Putamen (tissue), 1 donor: ENCODE measurements around the gene HTT.

Experiments
- DNase-seq: peaks from one replicate; pipeline ENCODE4 v3.0.0-alpha.2; 2016; ENCODE audit warnings: low spot score

HTT gene

GRCh38 chr4:3248811-3249661 lies 174.6 kb downstream of the HTT start, which contains the start of gene MSANTD1:
Gene MSANTD1, plus strand, starts transcription at chr4:3249159. Its CDS starts 64 bp downstream, at chr4:3249223.
- peak; percentile 64 for DNase-seq

DNA sequence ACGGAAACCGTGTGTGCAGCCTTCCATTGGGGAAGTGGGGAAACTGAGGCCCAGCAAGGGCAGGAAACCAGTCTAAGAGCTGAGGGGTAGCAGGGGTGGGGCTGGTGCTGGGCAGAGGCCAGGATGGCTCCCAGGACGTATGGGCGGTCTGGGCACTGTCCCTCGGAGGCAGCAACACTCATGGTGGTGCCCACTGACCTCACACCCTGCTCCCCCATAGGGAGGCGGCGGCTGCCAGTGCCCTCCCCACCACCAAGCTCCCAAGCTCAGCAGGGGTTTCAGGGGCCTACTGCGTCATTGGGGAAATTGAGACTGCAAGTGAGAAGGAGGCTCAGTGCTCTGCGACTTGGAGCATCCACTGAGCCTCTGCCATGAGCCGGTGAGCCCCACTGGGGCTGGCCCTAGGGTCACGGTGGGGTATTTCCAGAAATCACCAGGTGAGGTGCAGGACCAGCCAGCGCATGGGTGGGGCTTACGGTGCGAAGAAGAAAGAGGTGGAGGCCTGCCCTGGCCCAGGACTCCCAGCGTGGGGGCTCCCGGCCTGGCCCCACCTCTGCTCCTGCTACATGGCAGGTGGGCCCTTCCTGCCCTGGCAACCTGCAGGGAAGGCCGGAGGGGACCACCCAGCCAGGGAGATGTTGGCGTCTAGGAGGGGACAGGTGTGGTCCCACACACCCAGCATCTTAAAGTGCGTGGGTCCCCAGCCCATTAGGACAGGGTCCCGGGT lies 175.4 kb downstream of the HTT start:
- no peak for DNase-seq

DNA sequence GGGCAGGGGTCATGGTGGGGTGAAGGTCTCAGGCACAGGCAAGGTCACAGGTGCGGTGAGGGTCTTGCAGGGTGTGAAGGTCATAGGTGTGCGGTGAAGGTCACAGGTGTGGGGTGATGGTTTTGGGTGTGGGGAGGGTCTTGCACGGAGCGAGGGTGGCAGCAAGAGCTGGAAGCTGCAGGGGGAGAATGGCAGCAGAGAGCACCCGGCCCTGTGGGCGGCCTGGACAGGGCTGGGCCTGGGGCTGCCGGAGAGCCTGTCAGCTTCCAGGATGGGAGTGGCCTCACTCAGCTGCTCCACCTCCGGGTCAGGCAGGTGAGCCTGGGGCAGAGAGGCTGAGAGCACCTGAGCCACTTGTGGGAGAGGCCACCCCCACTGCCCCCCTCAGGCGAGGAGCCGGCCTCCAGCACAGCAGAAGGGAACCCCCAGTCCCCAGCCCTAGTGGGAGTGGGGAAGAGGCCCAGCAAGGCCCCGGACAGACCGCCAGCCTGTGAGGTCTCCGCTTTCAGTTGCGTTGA lies 176.0 kb downstream of the HTT start:
- no peak for DNase-seq

- DNase-seq = no peak
Observed at GRCh38 chr4:3250956-3251690, 176.6 kb downstream of the HTT start.

DNA sequence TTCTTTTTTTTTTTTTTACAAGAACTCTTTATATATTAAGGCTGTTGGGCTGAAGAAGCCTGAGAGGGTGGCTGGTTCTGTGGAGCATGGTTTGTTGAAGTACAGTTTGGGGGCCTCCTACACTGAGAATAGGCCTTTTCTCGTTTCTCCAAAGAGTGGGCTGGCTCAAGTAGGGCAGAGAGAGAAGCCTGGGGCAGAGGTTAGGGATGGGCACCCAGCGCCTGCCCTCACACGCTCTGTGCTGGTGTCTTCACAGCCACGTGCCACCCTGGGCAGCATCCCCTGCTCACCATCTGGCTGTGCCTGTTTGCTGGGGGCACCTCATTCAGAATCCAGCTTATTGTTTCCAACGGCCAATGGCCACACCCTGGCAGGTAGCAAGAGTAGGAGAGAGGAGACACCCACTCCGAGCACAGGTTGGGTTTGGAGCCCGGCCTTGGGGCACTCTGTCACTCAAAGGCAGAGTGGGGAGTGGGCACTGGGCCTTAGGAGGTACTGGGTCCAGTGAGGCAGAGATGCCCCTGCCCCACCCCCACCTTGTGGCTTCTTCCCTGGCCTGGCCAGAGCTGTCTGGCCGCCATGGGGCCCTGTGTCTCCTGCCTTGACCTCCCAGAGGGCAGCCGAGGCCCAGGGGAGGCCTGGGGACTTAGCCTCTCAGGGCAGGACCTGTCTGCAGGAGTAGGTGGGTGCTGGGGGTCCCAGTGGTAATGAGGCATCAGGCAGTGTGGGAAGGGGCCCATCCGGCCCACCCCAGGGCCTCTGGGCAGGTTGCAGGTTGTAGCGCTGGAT lies 177.4 kb downstream of the HTT start:
- no peak for DNase-seq

DNA sequence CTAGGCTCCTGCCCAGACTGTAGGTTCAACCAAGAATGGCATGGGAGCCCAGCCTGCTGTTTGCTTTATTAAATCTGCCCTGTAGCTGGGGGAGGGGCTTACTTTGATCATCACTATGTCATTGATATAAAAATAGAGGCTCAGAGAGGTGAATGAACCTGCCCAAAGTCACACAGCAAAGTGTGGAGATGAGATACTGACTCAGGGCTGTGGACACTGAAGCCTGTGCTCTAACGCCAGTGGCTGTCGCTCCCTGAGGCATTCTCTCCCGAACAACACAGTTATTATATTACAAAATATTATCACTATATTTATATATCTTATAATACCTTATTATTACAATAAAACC lies 178.0 kb downstream of the HTT start:
- no peak for DNase-seq

DNA sequence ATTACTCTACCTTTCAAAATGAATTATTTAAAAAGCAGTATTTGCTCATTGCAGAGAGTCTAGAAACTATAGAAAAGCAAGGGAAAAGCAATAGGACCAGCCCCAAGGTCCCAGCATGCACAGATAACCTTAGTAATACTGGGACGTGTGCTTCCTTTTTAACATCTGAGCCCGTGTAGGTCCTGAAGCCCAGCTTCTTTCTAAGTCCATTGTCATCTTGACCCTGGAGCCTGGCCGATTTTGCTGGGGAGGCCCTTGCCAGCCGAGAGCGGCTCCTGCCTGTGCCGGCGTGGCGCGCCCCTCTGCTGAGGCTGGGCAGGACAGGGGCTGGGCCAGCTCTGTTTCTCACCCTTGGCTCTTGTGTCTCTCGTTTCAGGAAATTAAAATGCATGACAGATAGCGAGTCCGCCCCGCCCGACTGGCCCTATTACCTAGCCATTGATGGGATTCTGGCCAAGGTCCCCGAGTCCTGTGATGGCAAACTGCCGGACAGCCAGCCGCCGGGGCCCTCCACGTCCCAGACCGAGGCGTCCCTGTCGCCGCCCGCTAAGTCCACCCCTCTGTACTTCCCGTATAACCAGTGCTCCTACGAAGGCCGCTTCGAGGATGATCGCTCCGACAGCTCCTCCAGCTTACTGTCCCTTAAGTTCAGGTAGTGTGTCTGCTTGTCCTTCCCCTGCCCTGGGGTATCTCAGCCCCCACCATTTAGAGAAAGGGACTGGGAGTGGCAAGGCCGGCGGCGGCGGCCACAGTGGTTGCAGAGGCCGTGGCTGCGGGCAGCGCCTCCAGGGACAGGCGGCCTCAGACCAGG lies 178.6 kb downstream of the HTT start:
- DNase-seq = no peak

- DNase-seq = no peak
Observed at GRCh38 chr4:3253808-3254207, 179.3 kb downstream of the HTT start.

DNA sequence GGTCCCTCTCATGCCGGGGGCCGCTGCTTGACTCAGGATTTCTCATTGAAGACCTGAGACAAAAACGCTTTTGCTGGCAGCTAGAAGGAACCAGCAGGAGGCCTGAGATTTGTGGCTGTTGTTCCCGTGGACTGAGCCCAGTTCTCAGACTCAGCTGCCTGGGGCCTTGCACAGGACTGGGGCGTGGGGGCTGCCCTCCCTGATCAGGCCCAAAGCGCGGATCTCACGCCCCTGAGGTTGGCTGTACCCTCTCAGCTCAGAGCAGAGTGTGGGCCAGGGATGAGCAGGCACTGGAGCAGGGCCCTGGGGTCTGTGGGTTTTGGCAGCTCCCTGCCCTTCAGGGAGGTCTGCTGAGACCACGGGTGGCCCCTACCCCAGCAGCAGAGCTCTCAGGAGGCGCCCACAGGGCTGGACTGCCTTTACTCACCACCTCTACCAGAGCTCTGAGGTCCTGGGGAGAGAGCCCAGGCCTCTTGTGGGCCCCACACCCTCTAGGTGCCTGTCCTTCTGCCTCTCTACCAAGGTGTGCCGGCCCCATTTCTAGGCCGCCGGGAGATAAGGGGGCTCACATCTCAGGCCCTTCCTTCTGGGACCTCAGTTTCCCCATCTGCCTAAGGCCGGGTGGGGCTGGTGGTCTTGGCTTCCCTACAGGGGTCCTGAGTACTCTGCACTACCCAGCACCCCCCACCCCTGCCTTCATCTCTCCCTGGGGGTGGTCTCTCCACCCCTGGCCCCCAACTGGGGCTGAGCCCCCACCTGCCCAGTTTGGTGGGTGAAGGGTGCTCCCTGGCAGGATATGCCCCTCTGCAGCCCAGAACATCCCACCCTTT lies 180.0 kb downstream of the HTT start:
- no peak for DNase-seq

DNA sequence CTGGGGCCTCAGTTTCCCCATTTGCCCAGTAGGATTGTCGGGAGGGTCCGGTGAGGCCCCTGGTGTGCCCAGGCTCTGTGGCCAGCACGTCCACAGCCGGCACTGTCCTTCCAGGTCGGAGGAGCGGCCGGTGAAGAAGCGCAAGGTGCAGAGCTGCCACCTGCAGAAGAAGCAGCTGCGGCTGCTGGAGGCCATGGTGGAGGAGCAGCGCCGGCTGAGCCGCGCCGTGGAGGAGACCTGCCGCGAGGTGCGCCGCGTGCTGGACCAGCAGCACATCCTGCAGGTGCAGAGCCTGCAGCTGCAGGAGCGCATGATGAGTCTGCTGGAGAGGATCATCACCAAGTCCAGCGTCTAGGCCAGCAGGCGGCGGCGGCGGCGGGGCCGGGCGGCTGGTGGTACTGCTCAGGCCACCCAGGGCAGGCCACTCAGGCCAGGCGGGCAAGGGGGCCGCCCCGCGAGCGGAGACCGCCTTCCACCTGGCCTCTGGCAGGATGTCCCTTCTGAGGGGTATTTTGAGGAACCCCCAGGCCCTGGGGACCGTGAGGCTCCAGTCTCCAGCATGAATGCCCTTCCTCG lies 181.2 kb downstream of the HTT start:
- no peak for DNase-seq

- no peak for DNase-seq
Observed at GRCh38 chr4:3256230-3257102, 182.0 kb downstream of the HTT start.

DNA sequence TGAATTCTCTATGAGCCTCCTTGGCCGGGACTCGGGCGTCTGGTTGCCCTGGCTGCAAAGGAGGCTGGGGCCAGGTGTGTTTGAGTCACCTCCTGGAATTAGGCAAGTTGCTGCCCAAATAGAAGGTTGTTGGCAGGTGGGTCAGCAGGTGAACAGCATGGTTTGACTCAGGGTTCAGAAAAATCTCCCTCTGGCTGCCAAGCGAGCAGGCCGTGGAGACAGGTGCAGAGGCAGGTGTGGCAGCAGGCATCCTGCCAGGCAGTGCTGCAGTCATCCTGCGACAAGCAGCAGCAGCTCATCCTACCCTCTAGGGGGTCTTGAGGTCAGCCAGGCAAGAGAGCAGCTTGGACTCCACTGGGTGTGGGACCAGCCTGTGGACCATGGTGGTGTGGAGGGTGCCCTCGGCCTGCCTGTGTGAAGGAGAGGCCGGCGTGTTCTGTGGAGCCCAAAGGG lies 182.6 kb downstream of the HTT start:
- no peak for DNase-seq

GRCh38 chr4:3257556-3258482 lies 183.3 kb downstream of the HTT start:
- no peak for DNase-seq

DNA sequence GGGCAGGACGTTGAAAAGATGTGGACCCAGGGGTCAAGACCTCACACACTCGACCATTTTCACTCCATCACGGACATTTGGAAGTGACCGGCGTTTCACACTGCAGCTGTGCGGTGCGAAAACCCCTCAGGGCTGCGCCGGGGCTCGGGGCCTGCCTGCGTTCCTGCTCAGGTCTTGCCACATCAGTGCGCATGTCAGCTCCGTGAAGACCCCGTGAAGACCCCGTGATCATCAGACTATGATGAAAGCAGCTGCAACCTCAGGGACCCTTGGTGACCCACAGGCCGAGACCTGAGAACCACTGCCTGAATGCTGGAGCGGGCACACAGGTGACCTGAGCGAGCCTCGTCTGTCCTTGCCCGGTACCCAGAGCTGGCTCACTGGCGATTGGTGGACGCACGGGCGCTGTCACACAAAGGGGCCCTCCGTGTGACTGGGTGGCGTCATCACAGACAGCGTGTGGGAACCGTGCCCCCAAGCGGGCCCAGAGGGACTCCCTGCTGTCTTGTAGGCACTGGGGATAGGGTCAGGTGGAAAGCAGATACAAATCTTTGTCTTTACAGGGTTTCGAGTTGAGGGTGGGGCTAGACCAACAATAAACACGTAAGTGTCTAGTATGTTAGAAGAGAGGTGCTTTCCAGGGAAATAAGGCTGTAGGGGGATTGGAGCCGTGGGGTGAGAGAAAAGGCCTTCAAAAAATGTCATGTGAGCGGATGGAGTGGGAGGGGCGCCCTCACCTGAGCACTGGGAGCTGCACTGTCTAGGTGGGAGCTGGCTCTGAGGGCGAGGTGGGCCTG lies 187.1 kb downstream of the HTT start:
- DNase-seq = no peak

- no peak for DNase-seq
Observed at GRCh38 chr4:3262208-3263052, 187.9 kb downstream of the HTT start.
